Heart left ventricle (tissue), 13 donors: ENCODE data around the gene THOC7.

ENCODE experiments used
- CTCF ChIP-seq, 12 donors: fragments of 200-600 bp; sonication (generic) in 4 of 12; IDR thresholded peaks; one replicate each; pipeline versions ENCODE4 v1.5.0 to v1.8.0; 2018 to 2022; ENCODE audit warnings: antibody characterized with exemption in 12 of 12, mild to moderate bottlenecking in 5 of 12
- POLR2A ChIP-seq, 2 donors: fragments of 450-650 bp; IDR thresholded peaks; one replicate each; pipeline ENCODE4 v1.6.1; 2017; ENCODE audit warnings: antibody characterized with exemption in 2 of 2, mild to moderate bottlenecking in 2 of 2, moderate library complexity in 2 of 2
- donor health status: ischemic (EF 13 %, LVEDD 7.1; RV severe dilation, severe dysfunction).
- donor health status: DM: no; HTN: yes; CAD: no.
- donor health status: DM: no; HTN: no; CAD: no.
- donor health status: ischemic (EF 25% LVEDD 6.9; RV normal size, moderate dysfunction).
- donor health status: ischemic (EF 25% LVEDD 5.7; RV mildly dilated, moderate dysfunction).
- donor health status: ischemic (EF 35%, LVEDD 5.7; RV mildly dilated, moderate dysfunction).
- donor health status: nonischemic (EF 11% LVEDD 7.7; RV severe dilation, severe dysfunction).
- donor health status: DM: yes; HTN: yes; CAD: no.
- donor health status: PGD.
- donor health status: ischemic (EF 29% LVEDD 5.4; RV normal size, mild dysfunction).
- donor health status: nonischemic (EF 23%, LVEDD 6.1; RV moderate dilation, normal function).

- TF ChIP-seq POLR2A (IDR thresholded peaks at IDR 0.05): no peak
- TF ChIP-seq CTCF (IDR thresholded peaks at IDR 0.05): no peak
Measured at GRCh38 chr3:63800097-63800496, 63.5 kb downstream of the THOC7 start.
